Measurements from ENCODE around the gene ELOVL6. TPM values are rescaled to one million over a fixed set of nuclear protein-coding genes. Genes with fewer than 3 reads are reported as not detected.

Gene ELOVL6
- total and polyA plus RNA-seq, 4 donors, result 19.5 to 38.8 (median 37.5) TPM

GRCh38 chr4:110142461-110142860, 56.0 kb downstream of the ELOVL6 start:
- no peaks in the 10 kb centered on the region for H3K27me3 ChIP-seq (ENCODE audit: control insufficient read depth in 4 of 4, insufficient read depth in 4 of 4, low read length in 3 of 4)
- TF ChIP-seq SP1 (IDR thresholded peaks at IDR 0.05) (no peak), FOXA2 (IDR thresholded peaks at IDR 0.05) (no peak), HNF4A (conservative IDR thresholded peaks at IDR 0.05) (no peak), RXRA (IDR thresholded peaks at IDR 0.05) (no peak)
- DNase-seq (ENCODE audit: low spot score), result no peak

GRCh38 chr4:110139815-110140214, 58.6 kb downstream of the ELOVL6 start:
- Histone ChIP-seq H3K27ac (ENCODE audit: low read depth in 1 of 2, low read length in 2 of 2) (no peak overlapping the region), H3K4me3 (ENCODE audit: low read depth in 1 of 3, low read length in 3 of 3) (no peak overlapping the region), H3K27me3 (ENCODE audit: control insufficient read depth in 4 of 4, insufficient read depth in 4 of 4, low read length in 3 of 4) (no peaks in the 10 kb centered on the region), H3K36me3 (ENCODE audit: control insufficient read depth in 4 of 4, insufficient read depth in 3 of 4, low read depth in 1 of 4, low read length in 3 of 4) (peaks cover 0 to 1% (median 0%) of the 10 kb centered on the region in 4 donors), H3K4me1 (ENCODE audit: control insufficient read depth in 4 of 4, insufficient read depth in 4 of 4, low read length in 3 of 4) (peaks cover 0 to 11% (median 6%) of the 10 kb centered on the region in 4 donors), H3K9ac (ENCODE audit: low read depth in 1 of 2, low read length in 2 of 2) (no peak overlapping the region), H3K9me3 (ENCODE audit: control insufficient read depth in 4 of 4, low read length in 3 of 4) (no peaks in the 10 kb centered on the region)
- DNase-seq (ENCODE audit: low spot score), result no peak
- no peak for TF ChIP-seq SP1 (IDR thresholded peaks at IDR 0.05)
- 82% methylated on average over 3 of the region's 3 CpGs for WGBS

More at GRCh38 chr4:110142461-110142860, 56.0 kb downstream of the ELOVL6 start:
- H3K4me3 ChIP-seq (ENCODE audit: low read depth in 1 of 3, low read length in 3 of 3), result no peak overlapping the region
- peaks cover 0 to 1% (median 0%) of the 10 kb centered on the region in 4 donors for H3K36me3 ChIP-seq (ENCODE audit: control insufficient read depth in 4 of 4, insufficient read depth in 3 of 4, low read depth in 1 of 4, low read length in 3 of 4)
- H3K27ac ChIP-seq (ENCODE audit: low read depth in 1 of 2, low read length in 2 of 2), result no peak overlapping the region
- peaks cover 0 to 12% (median 6%) of the 10 kb centered on the region in 4 donors for H3K4me1 ChIP-seq (ENCODE audit: control insufficient read depth in 4 of 4, insufficient read depth in 4 of 4, low read length in 3 of 4)
- H3K9ac ChIP-seq (ENCODE audit: low read depth in 1 of 2, low read length in 2 of 2), result no peak overlapping the region
- no peaks in the 10 kb centered on the region for H3K9me3 ChIP-seq (ENCODE audit: control insufficient read depth in 4 of 4, low read length in 3 of 4)

- WGBS, result 35% methylated on average over 3 of the region's 3 CpGs
- no peak for TF ChIP-seq RXRA (IDR thresholded peaks at IDR 0.05)
- no peak for TF ChIP-seq SP1 (IDR thresholded peaks at IDR 0.05)
- TF ChIP-seq FOXA1 (IDR thresholded peaks at IDR 0.05), result no peak
- no peak for TF ChIP-seq JUND (IDR thresholded peaks at IDR 0.05)
- no peak for TF ChIP-seq FOXA2 (IDR thresholded peaks at IDR 0.05)
- TF ChIP-seq EGR1 (IDR thresholded peaks at IDR 0.05; ENCODE audit: low read depth in 2 of 2), result no peak
- no peak for TF ChIP-seq GABPA (IDR thresholded peaks at IDR 0.05 in 1 of 2, conservative IDR thresholded peaks at IDR 0.05 in 1 of 2)
- TF ChIP-seq YY1 (IDR thresholded peaks at IDR 0.05), result no peak
- no peak for TF ChIP-seq NR2F2 (IDR thresholded peaks at IDR 0.05)
- Histone ChIP-seq H3K4me1 (ENCODE audit: control insufficient read depth in 4 of 4, insufficient read depth in 4 of 4, low read length in 3 of 4) (peaks cover 0 to 12% (median 6%) of the 10 kb centered on the region in 4 donors), H3K4me3 (ENCODE audit: low read depth in 1 of 3, low read length in 3 of 3) (no peak overlapping the region), H3K9me3 (ENCODE audit: control insufficient read depth in 4 of 4, low read length in 3 of 4) (no peaks in the 10 kb centered on the region), H3K36me3 (ENCODE audit: control insufficient read depth in 4 of 4, insufficient read depth in 3 of 4, low read depth in 1 of 4, low read length in 3 of 4) (peaks cover 0 to 1% (median 0%) of the 10 kb centered on the region in 4 donors), H3K9ac (ENCODE audit: low read depth in 1 of 2, low read length in 2 of 2) (peak overlapping the region in 1 of 2 donors; percentile 15), H3K27me3 (ENCODE audit: control insufficient read depth in 4 of 4, insufficient read depth in 4 of 4, low read length in 3 of 4) (no peaks in the 10 kb centered on the region), H3K27ac (ENCODE audit: low read depth in 1 of 2, low read length in 2 of 2) (no peak overlapping the region)
- no peak for DNase-seq (ENCODE audit: low spot score)
Observed at GRCh38 chr4:110139111-110139510, 59.3 kb downstream of the ELOVL6 start.

GRCh38 chr4:110138551-110138950, 59.9 kb downstream of the ELOVL6 start:
- H3K36me3 ChIP-seq (ENCODE audit: control insufficient read depth in 4 of 4, insufficient read depth in 3 of 4, low read depth in 1 of 4, low read length in 3 of 4), result peaks cover 0 to 1% (median 0%) of the 10 kb centered on the region in 4 donors
- no peak overlapping the region for H3K9ac ChIP-seq (ENCODE audit: low read depth in 1 of 2, low read length in 2 of 2)
- no peaks in the 10 kb centered on the region for H3K9me3 ChIP-seq (ENCODE audit: control insufficient read depth in 4 of 4, low read length in 3 of 4)
- peaks cover 0 to 17% (median 7%) of the 10 kb centered on the region in 4 donors for H3K4me1 ChIP-seq (ENCODE audit: control insufficient read depth in 4 of 4, insufficient read depth in 4 of 4, low read length in 3 of 4)
- no peak overlapping the region for H3K4me3 ChIP-seq (ENCODE audit: low read depth in 1 of 3, low read length in 3 of 3)
- H3K27me3 ChIP-seq (ENCODE audit: control insufficient read depth in 4 of 4, insufficient read depth in 4 of 4, low read length in 3 of 4), result no peaks in the 10 kb centered on the region
- 89% methylated on average over 1 of the region's 1 CpG for WGBS
- no peak for DNase-seq (ENCODE audit: low spot score)
- H3K27ac ChIP-seq (ENCODE audit: low read depth in 1 of 2, low read length in 2 of 2), result no peak overlapping the region
- TF ChIP-seq CTCF (IDR thresholded peaks at IDR 0.05; ENCODE audit: low read depth, low read length, missing input control), result no peak
- no peak for TF ChIP-seq ATF3 (IDR thresholded peaks at IDR 0.05)
- TF ChIP-seq RXRA (IDR thresholded peaks at IDR 0.05), result no peak
- TF ChIP-seq MAX (IDR thresholded peaks at IDR 0.05), result no peak
- no peak for TF ChIP-seq FOXA1 (IDR thresholded peaks at IDR 0.05)
- TF ChIP-seq YY1 (IDR thresholded peaks at IDR 0.05), result no peak
- TF ChIP-seq HNF4G (IDR thresholded peaks at IDR 0.05), result no peak
- no peak for TF ChIP-seq EGR1 (IDR thresholded peaks at IDR 0.05; ENCODE audit: low read depth in 2 of 2)
- TF ChIP-seq FOXA2 (IDR thresholded peaks at IDR 0.05), result no peak
